HFF-Myc (cell line): ENCODE results near the gene FAM222A.

Experiments used
- DNase-seq: peaks from one replicate; pipeline ENCODE4 v3.0.0-alpha.2; 2011; ENCODE audit warnings: low read depth; ENCODE audit errors: extremely low read depth
- H3K4me3 ChIP-seq: replicated peaks from 2 replicates; pipeline ENCODE4 v1.5.1; 2011; ENCODE audit warnings: low read depth, mild to moderate bottlenecking, control low read depth, low read length
- CTCF ChIP-seq: IDR thresholded peaks from 2 replicates; pipeline ENCODE4 v1.5.1; 2012; ENCODE audit warnings: mild to moderate bottlenecking, low read depth, low read length, control low read depth; ENCODE audit errors: missing control alignments

Gene FAM222A

DNA sequence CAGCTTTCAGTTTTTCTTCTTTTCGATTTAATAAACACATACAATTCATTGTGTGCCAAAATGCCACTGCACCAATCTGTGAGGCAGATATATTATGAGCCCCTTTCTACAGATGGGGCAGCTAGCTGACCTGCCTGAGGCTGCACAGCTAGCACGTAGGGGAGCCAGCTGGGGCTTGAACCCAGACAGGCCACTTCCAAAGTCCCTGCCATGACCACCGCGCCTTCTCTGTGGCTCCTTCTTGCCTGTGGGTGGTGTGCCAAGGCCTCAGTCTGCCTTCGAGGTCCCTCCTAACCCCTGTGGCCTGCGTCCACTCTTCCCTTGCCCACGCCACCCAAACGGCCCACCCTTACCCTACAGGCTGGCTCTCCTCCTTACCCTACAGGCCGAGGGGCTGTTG, 16.2 kb downstream of the FAM222A start:
- H3K4me3 ChIP-seq = no peak overlapping the region
- no peak for DNase-seq
- no peak for TF ChIP-seq CTCF

DNA sequence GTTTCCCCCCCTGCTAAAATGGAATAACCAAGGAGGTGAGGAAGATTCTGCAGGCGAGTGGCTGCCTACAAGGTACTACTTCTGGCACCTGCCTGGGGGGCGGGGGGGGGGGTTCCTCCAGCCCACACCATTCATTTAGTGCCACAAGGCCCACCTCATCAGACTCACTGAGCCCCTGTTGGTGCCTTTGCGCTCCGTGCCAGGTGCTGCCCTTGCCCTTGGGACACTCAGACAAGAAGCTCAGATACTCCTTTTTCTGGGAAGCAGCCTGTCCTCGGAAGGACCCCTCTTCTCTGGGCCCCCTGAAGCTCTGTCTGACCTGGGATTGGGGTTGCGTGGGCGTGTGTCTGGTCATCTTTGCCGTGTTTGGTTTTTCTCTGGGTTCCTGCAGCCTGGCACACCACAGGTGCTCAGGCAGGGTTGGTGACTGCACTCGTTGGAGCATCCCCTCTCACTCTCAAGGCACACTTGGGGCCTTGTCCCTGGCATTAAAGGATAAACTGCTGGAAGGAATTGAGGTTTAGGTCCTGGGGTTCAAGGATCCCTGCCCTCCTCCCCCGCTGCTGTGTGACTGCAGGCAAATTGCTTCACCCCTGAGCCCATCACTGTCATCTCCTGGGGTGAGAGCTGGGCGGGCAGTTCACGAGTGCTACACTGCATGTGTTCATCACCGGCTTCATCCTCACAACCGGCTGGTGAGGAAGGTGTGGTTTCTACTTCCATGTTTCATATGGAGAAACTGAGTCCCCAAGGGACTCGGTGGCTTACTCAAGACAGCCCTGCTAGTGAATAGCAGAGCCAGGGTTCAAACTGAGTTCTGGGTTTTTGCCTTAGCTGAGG, 16.9 kb downstream of the FAM222A start:
- DNase-seq = no peak
- no peak overlapping the region for H3K4me3 ChIP-seq
- no peak for TF ChIP-seq CTCF

DNA sequence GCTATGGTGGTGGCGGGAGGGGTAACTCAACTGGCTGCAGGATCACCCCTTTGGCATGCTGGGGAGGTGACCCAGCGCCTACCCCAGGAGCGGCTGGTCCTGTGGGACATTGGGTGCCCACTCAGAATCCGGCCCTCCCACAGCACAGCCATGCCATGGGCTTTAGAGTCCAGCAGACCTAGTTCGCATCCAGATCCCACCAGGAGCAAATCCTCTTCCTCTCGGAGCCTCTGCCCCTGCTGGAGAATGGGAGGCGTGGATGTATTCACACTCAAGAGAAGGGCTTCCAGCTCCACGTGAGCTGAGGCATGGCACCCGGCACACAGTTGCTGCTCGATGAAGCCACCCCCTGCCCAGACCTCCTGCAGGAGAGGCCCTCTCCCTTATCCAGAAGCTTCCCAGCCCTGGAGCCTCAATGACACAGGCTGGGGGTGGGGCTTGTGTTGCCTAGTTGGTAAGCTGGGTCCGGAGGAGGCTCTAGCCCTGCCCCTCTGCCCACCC, 17.7 kb downstream of the FAM222A start:
- DNase-seq = no peak
- no peak overlapping the region for H3K4me3 ChIP-seq
- no peak for TF ChIP-seq CTCF

- TF ChIP-seq CTCF = no peak
- no peak for DNase-seq
- H3K4me3 ChIP-seq = no peak overlapping the region
These were observed 18.2 kb downstream of the FAM222A start for GRCh38 chr12:109731806-109732205.

GRCh38 chr12:109732321-109733305, 19.0 kb downstream of the FAM222A start:
- H3K4me3 ChIP-seq = no peak overlapping the region
- DNase-seq = no peak
- no peak for TF ChIP-seq CTCF

- no peak for TF ChIP-seq CTCF
- no peak for DNase-seq
- H3K4me3 ChIP-seq = no peak overlapping the region
These were observed 20.8 kb downstream of the FAM222A start for GRCh38 chr12:109734219-109735000.
